HG02981 (cell line): ENCODE measurements around the gene HOXA3.

Source experiments
- ATAC-seq: cut with Tn5 transposase; IDR thresholded peaks from one replicate; pipeline ENCODE4 v1.9.1; 2021; ENCODE audit warnings: mild to moderate bottlenecking, moderate library complexity; ENCODE audit not compliant: unreplicated experiment

The HOXA3 gene

GRCh38 chr7:27064159-27064558, 88.2 kb downstream of the HOXA3 start:
- ATAC-seq, result no peak

GRCh38 chr7:27062946-27063345, 89.4 kb downstream of the HOXA3 start:
- no peak for ATAC-seq
